DOHH2 (cell line): Measurements from ENCODE around the gene PGP.

Source experiments
- H3F3A ChIP-seq: fragments of 200-600 bp; sonication (generic), shearing (Covaris generic); 2 replicates; pipeline ENCODE4 v1.6.0; 2016; ENCODE audit warnings: antibody characterized with exemption, mild to moderate bottlenecking; ENCODE audit not compliant: control insufficient read depth, insufficient read depth
- H3K27ac ChIP-seq: fragments of 200-600 bp; sonication (generic); 2 replicates; pipeline ENCODE4 v1.5.1; 2014; ENCODE audit warnings: low read depth, mild to moderate bottlenecking, low read length, moderate library complexity
- H3K27me3 ChIP-seq: fragments of 200-600 bp; sonication (generic); 2 replicates; pipeline ENCODE4 v1.6.1; 2014; ENCODE audit warnings: mild to moderate bottlenecking, low read length, mixed read lengths; ENCODE audit not compliant: control insufficient read depth
- H3K36me3 ChIP-seq: fragments of 200-600 bp; sonication (generic); 2 replicates; pipeline ENCODE4 v1.6.1; 2014; ENCODE audit warnings: mild to moderate bottlenecking, low read length, moderate library complexity, mixed read lengths; ENCODE audit not compliant: control insufficient read depth
- H3K4me1 ChIP-seq: fragments of 200-600 bp; sonication (generic); 2 replicates; pipeline ENCODE4 v1.6.1; 2014; ENCODE audit warnings: mild to moderate bottlenecking, low read length, mixed read lengths; ENCODE audit not compliant: control insufficient read depth
- H3K4me2 ChIP-seq: fragments of 200-600 bp; sonication (generic); 2 replicates; pipeline ENCODE4 v1.6.0; 2014; ENCODE audit warnings: mild to moderate bottlenecking, low read length, moderate library complexity
- H3K4me3 ChIP-seq: fragments of 200-600 bp; sonication (generic); 2 replicates; pipeline ENCODE4 v1.5.1; 2014; ENCODE audit warnings: mild to moderate bottlenecking, low read length, mixed read lengths
- H3K79me2 ChIP-seq: fragments of 200-600 bp; sonication (generic); 2 replicates; pipeline ENCODE4 v1.6.1; 2014; ENCODE audit warnings: mild to moderate bottlenecking, low read length, mixed read lengths; ENCODE audit not compliant: control insufficient read depth
- H3K9me2 ChIP-seq: fragments of 200-600 bp; sonication (generic); replicated peaks from 2 replicates; pipeline ENCODE4 v1.6.1; 2014; ENCODE audit warnings: mild to moderate bottlenecking, low read length, mixed read lengths; ENCODE audit not compliant: control insufficient read depth
- H3K9me3 ChIP-seq: fragments of 200-600 bp; sonication (generic); 2 replicates; pipeline ENCODE4 v1.6.1; 2014; ENCODE audit warnings: antibody characterized with exemption, low read length, mixed read lengths; ENCODE audit not compliant: control insufficient read depth, insufficient read depth
- H4K20me1 ChIP-seq: fragments of 200-600 bp; sonication (generic); 2 replicates; pipeline ENCODE4 v1.6.0; 2014; ENCODE audit warnings: low read depth, mild to moderate bottlenecking, antibody characterized with exemption, low read length, moderate library complexity; ENCODE audit not compliant: control insufficient read depth, insufficient read depth
- CTCF ChIP-seq: fragments of 200-600 bp; sonication (generic); IDR thresholded peaks from one replicate; pipeline ENCODE4 v1.5.1; 2014; ENCODE audit warnings: antibody characterized with exemption, mild to moderate bottlenecking, low read depth, low read length; ENCODE audit not compliant: poor library complexity, severe bottlenecking
- EZH2phosphoT487 ChIP-seq: fragments of 200-600 bp; sonication (generic); IDR thresholded peaks from 2 replicates; pipeline ENCODE4 v1.6.1; 2017; ENCODE audit warnings: borderline replicate concordance, mild to moderate bottlenecking, antibody characterized with exemption, low read length, moderate library complexity, mixed read lengths

PGP gene

GRCh38 chr16:2223942-2224486 is 9.4 kb upstream of the PGP start:
- Histone ChIP-seq H3K9me2 (no peaks in the 10 kb centered on the region), H3K4me3 (peak overlapping the region; percentile 94), H3K4me1 (peaks cover 11% of the 10 kb centered on the region), H3F3A (0 out of 2 replicates have a peak, but pooled peaks cover 2% of the 10 kb centered on the region), H3K27ac (peak overlapping the region; percentile 64), H3K36me3 (peaks cover 24% of the 10 kb centered on the region), H3K4me2 (peak overlapping the region; percentile 91), H3K79me2 (peaks cover 52% of the 10 kb centered on the region), H4K20me1 (no peaks in the 10 kb centered on the region), H3K9me3 (no peaks in the 10 kb centered on the region), H3K27me3 (no peaks in the 10 kb centered on the region)
- TF ChIP-seq EZH2phosphoT487 (no peak), CTCF (no peak)

- Histone ChIP-seq H3K36me3 (peaks cover 20% of the 10 kb centered on the region), H3K4me1 (peaks cover 11% of the 10 kb centered on the region), H3F3A (0 out of 2 replicates have a peak, but pooled peaks cover 2% of the 10 kb centered on the region), H3K79me2 (peaks cover 46% of the 10 kb centered on the region), H3K9me2 (no peaks in the 10 kb centered on the region), H3K9me3 (no peaks in the 10 kb centered on the region), H3K27me3 (no peaks in the 10 kb centered on the region), H3K27ac (peak within 1 kb of the TSS; percentile 64), H4K20me1 (no peaks in the 10 kb centered on the region), H3K4me3 (peak within 1 kb of the TSS; percentile 94), H3K4me2 (peak within 1 kb of the TSS; percentile 91)
- TF ChIP-seq CTCF (no peak), EZH2phosphoT487 (no peak)
Observed at GRCh38 chr16:2223221-2223941, 8.7 kb upstream of the PGP start, which contains the start of gene E4F1. E4F1 (plus strand) TSS chr16:2223591; CDS start chr16:2223614, 23 bp downstream.

GRCh38 chr16:2216330-2216729 is 1.7 kb upstream of the PGP start:
- H3F3A ChIP-seq, result peaks cover 7% of the 10 kb centered on the region; the same call in 1 of the 2 replicates
- no peaks in the 10 kb centered on the region for H3K27me3 ChIP-seq
- peaks cover 30% of the 10 kb centered on the region for H3K36me3 ChIP-seq
- peaks cover 47% of the 10 kb centered on the region for H3K79me2 ChIP-seq
- H3K4me2 ChIP-seq, result peak overlapping the region; percentile 51
- H3K27ac ChIP-seq, result no peak overlapping the region
- TF ChIP-seq CTCF (no peak), EZH2phosphoT487 (no peak)
- peak overlapping the region; percentile 100 for H3K4me3 ChIP-seq
- peaks cover 26% of the 10 kb centered on the region for H3K4me1 ChIP-seq
- no peaks in the 10 kb centered on the region for H3K9me2 ChIP-seq
- H3K9me3 ChIP-seq, result no peaks in the 10 kb centered on the region
- peaks cover 9% of the 10 kb centered on the region for H4K20me1 ChIP-seq
